GM10266 (cell line): ENCODE results near the gene PLAGL1.
A peak's percentile ranks its signal among the peaks of the same experiment; 100 is the strongest.

ENCODE experiments used
- DNase-seq: peaks from one replicate; pipeline ENCODE4 v3.0.0; 2012; ENCODE audit errors: extremely low spot score
- TF ChIP-seq, protein P1 (sequence below): IDR thresholded peaks from 2 replicates; pipeline ENCODE4 v1.5.1; 2012; ENCODE audit warnings: mild to moderate bottlenecking, low read depth; ENCODE audit not compliant: control insufficient read depth, insufficient read depth; ENCODE audit errors: missing control alignments

Gene PLAGL1

GRCh38 chr6:144036835-144037195 lies 28.8 kb upstream of the PLAGL1 start:
- TF ChIP-seq, protein P1, sequence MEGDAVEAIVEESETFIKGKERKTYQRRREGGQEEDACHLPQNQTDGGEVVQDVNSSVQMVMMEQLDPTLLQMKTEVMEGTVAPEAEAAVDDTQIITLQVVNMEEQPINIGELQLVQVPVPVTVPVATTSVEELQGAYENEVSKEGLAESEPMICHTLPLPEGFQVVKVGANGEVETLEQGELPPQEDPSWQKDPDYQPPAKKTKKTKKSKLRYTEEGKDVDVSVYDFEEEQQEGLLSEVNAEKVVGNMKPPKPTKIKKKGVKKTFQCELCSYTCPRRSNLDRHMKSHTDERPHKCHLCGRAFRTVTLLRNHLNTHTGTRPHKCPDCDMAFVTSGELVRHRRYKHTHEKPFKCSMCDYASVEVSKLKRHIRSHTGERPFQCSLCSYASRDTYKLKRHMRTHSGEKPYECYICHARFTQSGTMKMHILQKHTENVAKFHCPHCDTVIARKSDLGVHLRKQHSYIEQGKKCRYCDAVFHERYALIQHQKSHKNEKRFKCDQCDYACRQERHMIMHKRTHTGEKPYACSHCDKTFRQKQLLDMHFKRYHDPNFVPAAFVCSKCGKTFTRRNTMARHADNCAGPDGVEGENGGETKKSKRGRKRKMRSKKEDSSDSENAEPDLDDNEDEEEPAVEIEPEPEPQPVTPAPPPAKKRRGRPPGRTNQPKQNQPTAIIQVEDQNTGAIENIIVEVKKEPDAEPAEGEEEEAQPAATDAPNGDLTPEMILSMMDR: no peak
- no peak for DNase-seq

- TF ChIP-seq, protein P1: peak; percentile 32
- DNase-seq: peak; percentile 31
These were observed 28.2 kb upstream of the PLAGL1 start for GRCh38 chr6:144036064-144036834.

DNA sequence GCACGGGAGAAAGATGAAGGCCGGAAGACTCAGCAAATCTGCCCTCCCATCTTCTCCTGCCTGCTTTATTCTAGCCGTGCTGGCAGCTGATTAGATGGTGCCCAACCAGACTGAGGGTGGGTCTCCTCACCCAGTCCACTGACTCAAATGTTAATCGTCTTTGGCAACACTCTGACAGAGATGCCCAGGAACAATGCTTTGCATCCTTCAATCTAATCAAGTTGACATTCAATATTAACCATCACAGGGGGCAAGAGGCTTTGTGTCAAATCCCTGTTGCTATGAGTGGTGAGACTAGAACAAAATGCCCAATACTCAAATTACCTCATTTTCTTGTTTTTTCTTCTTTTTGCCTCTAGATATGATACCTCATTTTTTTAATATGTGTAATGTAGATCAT lies 27.4 kb upstream of the PLAGL1 start:
- TF ChIP-seq, protein P1: no peak
- no peak for DNase-seq

- TF ChIP-seq, protein P1: no peak
- DNase-seq: no peak
These were observed 26.0 kb upstream of the PLAGL1 start for GRCh38 chr6:144033816-144034735.

DNA sequence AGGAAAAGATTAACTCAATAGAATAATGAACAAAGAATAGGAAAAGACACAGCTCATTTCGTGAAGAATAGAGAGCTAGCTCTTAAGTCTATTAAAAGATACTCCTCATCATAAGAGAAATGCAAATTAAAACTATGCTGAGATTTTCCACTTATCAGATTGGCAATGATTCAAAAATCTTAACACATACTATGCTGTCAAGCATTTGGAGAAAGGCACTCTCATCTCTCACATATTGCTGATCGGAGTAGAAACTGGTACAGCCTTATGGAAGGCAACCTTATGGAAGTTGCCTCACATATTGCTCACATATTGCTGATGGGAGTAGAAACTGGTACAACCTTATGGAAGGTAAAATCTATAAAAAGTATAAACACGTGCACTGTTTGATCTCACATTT lies 21.4 kb upstream of the PLAGL1 start:
- TF ChIP-seq, protein P1: no peak
- DNase-seq: no peak

- TF ChIP-seq, protein P1: no peak
- no peak for DNase-seq
These were observed 20.0 kb upstream of the PLAGL1 start for GRCh38 chr6:144027932-144028587.
